GM12878 (cell line): ENCODE data around the gene HACD4. TPM values are rescaled to one million over a fixed set of nuclear protein-coding genes. Genes with fewer than 3 reads are reported as not detected.

Experiments used
- CBFB ChIP-seq: IDR thresholded peaks from 2 replicates; pipeline ENCODE4 v1.6.1; 2016; ENCODE audit warnings: antibody characterized with exemption, low read depth
- CEBPZ ChIP-seq: fragments of 150-350 bp; IDR thresholded peaks from 2 replicates; pipeline ENCODE4 v1.6.1; 2016; ENCODE audit warnings: low read depth, low read length
- CREM ChIP-seq: IDR thresholded peaks from 2 replicates; pipeline ENCODE4 v1.6.1; 2014; ENCODE audit warnings: antibody characterized with exemption, low read depth
- GABPA ChIP-seq: IDR thresholded peaks from 2 replicates; pipeline ENCODE4 v1.6.1; 2014; ENCODE audit warnings: antibody characterized with exemption, low read depth, mild to moderate bottlenecking, inconsistent platforms
- HCFC1 ChIP-seq: fragments of 150-350 bp; IDR thresholded peaks from 2 replicates; pipeline ENCODE4 v1.6.1; 2014; ENCODE audit warnings: low read length
- HDAC6 ChIP-seq: fragments of 200-600 bp; sonication (generic); IDR thresholded peaks from one replicate; pipeline ENCODE4 v1.8.0; 2017; ENCODE audit warnings: antibody characterized with exemption; ENCODE audit not compliant: unreplicated experiment
- HSF1 ChIP-seq: fragments of 150-350 bp; IDR thresholded peaks from 2 replicates; pipeline ENCODE4 v1.6.1; 2014; ENCODE audit warnings: mild to moderate bottlenecking, low read depth, low read length
- MLLT1 ChIP-seq: fragments of 450-650 bp; IDR thresholded peaks from 2 replicates; pipeline ENCODE4 v1.6.1; 2016; ENCODE audit warnings: mild to moderate bottlenecking
- MTA2 ChIP-seq: fragments of 450-650 bp; IDR thresholded peaks from 2 replicates; pipeline ENCODE4 v1.6.1; 2016; ENCODE audit warnings: low read depth, mild to moderate bottlenecking, moderate library complexity
- NFXL1 ChIP-seq: fragments of 450-650 bp; IDR thresholded peaks from 2 replicates; pipeline ENCODE4 v1.6.1; 2017; ENCODE audit warnings: antibody characterized with exemption, mild to moderate bottlenecking, borderline replicate concordance
- NFYA ChIP-seq: IDR thresholded peaks from 2 replicates; pipeline ENCODE4 v1.6.1; 2011; ENCODE audit warnings: low read depth, mild to moderate bottlenecking, low read length, improper control_type of control experiment, borderline replicate concordance
- NR2C1 ChIP-seq: fragments of 450-650 bp; IDR thresholded peaks from 2 replicates; pipeline ENCODE4 v1.6.1; 2017; ENCODE audit warnings: antibody characterized with exemption, mild to moderate bottlenecking, moderate library complexity
- NR2C2 ChIP-seq: IDR thresholded peaks from 2 replicates; pipeline ENCODE4 v1.6.1; 2011; ENCODE audit warnings: borderline replicate concordance, low read depth; ENCODE audit not compliant: control insufficient read depth, insufficient read length
- POLR2AphosphoS5 ChIP-seq: IDR thresholded peaks from 2 replicates; pipeline ENCODE4 v1.6.1; 2011; ENCODE audit warnings: mild to moderate bottlenecking, low read length, inconsistent platforms
- RB1 ChIP-seq: fragments of 450-650 bp; formaldehyde crosslinking; IDR thresholded peaks from 2 replicates; pipeline ENCODE4 v1.6.1; 2017; ENCODE audit warnings: mild to moderate bottlenecking, borderline replicate concordance
- RELB ChIP-seq: fragments of 450-650 bp; IDR thresholded peaks from 2 replicates; pipeline ENCODE4 v1.6.1; 2017; ENCODE audit warnings: low read depth, mild to moderate bottlenecking, moderate library complexity
- SMC3 ChIP-seq: IDR thresholded peaks from 2 replicates; pipeline ENCODE4 v1.6.1; 2011; ENCODE audit warnings: low read length, improper control_type of control experiment, borderline replicate concordance
- SUPT20H ChIP-seq: IDR thresholded peaks from 2 replicates; pipeline ENCODE4 v1.6.1; 2011; ENCODE audit warnings: low read depth, mild to moderate bottlenecking, low read length, moderate library complexity, borderline replicate concordance; ENCODE audit not compliant: control insufficient read depth
- TBL1XR1 ChIP-seq: IDR thresholded peaks from 2 replicates; pipeline ENCODE4 v1.6.1; 2012; ENCODE audit warnings: low read depth, low read length, improper control_type of control experiment
- USF1 ChIP-seq: IDR thresholded peaks from 2 replicates; pipeline ENCODE4 v1.6.1; 2011; ENCODE audit warnings: borderline replicate concordance, low read depth, mild to moderate bottlenecking, moderate library complexity, mixed read lengths, low read length; ENCODE audit not compliant: insufficient read depth; ENCODE audit errors: extremely low read length
- USF2 ChIP-seq: IDR thresholded peaks from 2 replicates; pipeline ENCODE4 v1.6.1; 2011; ENCODE audit warnings: low read depth, low read length, improper control_type of control experiment, borderline replicate concordance
- ZZZ3 ChIP-seq: IDR thresholded peaks from 2 replicates; pipeline ENCODE4 v1.6.1; 2011; ENCODE audit warnings: low read depth; ENCODE audit not compliant: control insufficient read depth, insufficient read length
- polyA plus RNA-seq, 11 experiments: library from polyadenylated mRNA; depleted of rRNA in 4 of 11; unstranded in 6 of 11; stranded (reverse) in 5 of 11; fragments of >200 nt; fragmentation: Nextera tagmentation in 4 of 11; fragmentation: Illumina TruSeq in 1 of 11; extraction: Ambion mirVana in 4 of 11; extraction: Trizol in 1 of 11; gene quantifications; 1 replicate in 1 of 11; 2 replicates in 10 of 11; pipeline versions ENCODE4 v1.2.1 to v1.2.3, GENCODE V29; 2011 to 2016; ENCODE audit warnings: inconsistent platforms in 2 of 11, missing spikeins in 2 of 11, low read depth in 1 of 11
- total RNA-seq, 4 experiments: library from RNA; depleted of rRNA in 3 of 4; stranded (reverse); fragments of >200 nt in 3 of 4; fragmentation: Illumina TruSeq in 1 of 4; extraction: Trizol in 1 of 4; gene quantifications; 2 replicates each; pipeline versions ENCODE4 v1.2.1 to v1.2.3, GENCODE V29; 2013 to 2021

Gene HACD4
- total and polyA plus RNA-seq, 10 of the 15 experiments (the other 5 are each of a cell fraction or from before 2014, with no cell fraction given): 3.2 to 7.6 (median 5.7) TPM

- no peak for TF ChIP-seq HSF1
- no peak for TF ChIP-seq RB1
- TF ChIP-seq NFXL1: no peak
- no peak for TF ChIP-seq GABPA
- no peak for TF ChIP-seq NR2C2
- TF ChIP-seq SMC3: no peak
- TF ChIP-seq SUPT20H: no peak
- no peak for TF ChIP-seq USF2
- TF ChIP-seq USF1: no peak
- no peak for TF ChIP-seq POLR2AphosphoS5
- TF ChIP-seq HCFC1: no peak
- TF ChIP-seq RELB: no peak
- no peak for TF ChIP-seq TBL1XR1
- TF ChIP-seq HDAC6: no peak
- TF ChIP-seq NFYA: no peak
- no peak for TF ChIP-seq MLLT1
- TF ChIP-seq CEBPZ: no peak
- TF ChIP-seq NR2C1: no peak
- peak; percentile 45; the same call in 1 of the 2 replicates for TF ChIP-seq CREM
- no peak for TF ChIP-seq ZZZ3
- no peak for TF ChIP-seq CBFB
- peak; percentile 15; the same call in 1 of the 2 replicates for TF ChIP-seq MTA2
Measured at GRCh38 chr9:20996809-20997208, 34.6 kb downstream of the HACD4 start (continued).
